Naive B cell (primary cell): ENCODE data around the gene ADAMTS18. TPM values are rescaled to one million over a fixed set of nuclear protein-coding genes. Genes with fewer than 3 reads are reported as not detected.

Experiments
- ATAC-seq, 2 donors: fragments of 150-1000 bp; cut with Tn5 transposase; 2 replicates each; pipeline ENCODE4 v1.10.0; 2021; ENCODE audit warnings: low read depth in 2 of 2, mild to moderate bottlenecking in 2 of 2, moderate library complexity in 2 of 2
- DNase-seq: peaks from one replicate; pipeline ENCODE4 v3.0.0; 2022
- H3K27ac Mint-ChIP-seq, 6 donors: one replicate each; pipeline ENCODE4 v1.8.0; 2020 to 2022; ENCODE audit warnings: mild to moderate bottlenecking in 6 of 6, mixed read lengths in 6 of 6, moderate library complexity in 5 of 6, inconsistent platforms in 2 of 6
- H3K27me3 Mint-ChIP-seq, 3 donors: one replicate each; pipeline ENCODE4 v1.8.0; 2021 to 2022; ENCODE audit warnings: mixed read lengths in 3 of 3, mild to moderate bottlenecking in 1 of 3
- H3K36me3 Mint-ChIP-seq, 2 donors: one replicate each; pipeline ENCODE4 v1.8.0; 2020 to 2022; ENCODE audit warnings: mixed read lengths in 2 of 2, inconsistent platforms in 1 of 2, mild to moderate bottlenecking in 1 of 2
- H3K4me1 Mint-ChIP-seq, 3 donors: one replicate each; pipeline ENCODE4 v1.8.0; 2020 to 2022; ENCODE audit warnings: mixed read lengths in 3 of 3, inconsistent platforms in 1 of 3, mild to moderate bottlenecking in 1 of 3, moderate library complexity in 1 of 3
- H3K4me3 Mint-ChIP-seq, 8 donors: one replicate each; pipeline ENCODE4 v1.8.0; 2020 to 2022; ENCODE audit warnings: mild to moderate bottlenecking in 8 of 8, mixed read lengths in 8 of 8, moderate library complexity in 8 of 8, inconsistent platforms in 2 of 8
- H3K9me3 Mint-ChIP-seq, 7 donors: one replicate each; pipeline ENCODE4 v1.8.0; 2020 to 2022; ENCODE audit warnings: mixed read lengths in 7 of 7, mild to moderate bottlenecking in 5 of 7, inconsistent platforms in 2 of 7, moderate library complexity in 1 of 7
- polyA plus RNA-seq, 6 donors: library from polyadenylated mRNA; unstranded; fragments of 300-500 nt; fragmentation: Illumina TruSeq; gene quantifications; one replicate each; pipeline ENCODE4 v1.2.3, GENCODE V29; 2021; ENCODE audit warnings: low read depth in 6 of 6

Gene ADAMTS18
- polyA plus RNA-seq, 6 donors from 2014 or later = not detected

- peaks cover 0 to 7% of the 10 kb centered on the region in 2 donors for H3K36me3 Mint-ChIP-seq
- H3K4me3 Mint-ChIP-seq = no peak overlapping the region
- H3K27ac Mint-ChIP-seq = no peak overlapping the region
- peaks cover 48 to 60% (median 53%) of the 10 kb centered on the region in 3 donors for H3K27me3 Mint-ChIP-seq
- peaks cover 0 to 2% (median 0%) of the 10 kb centered on the region in 3 donors for H3K4me1 Mint-ChIP-seq
- ATAC-seq = no peak
- no peak for DNase-seq
- H3K9me3 Mint-ChIP-seq = peaks cover 0 to 13% (median 1%) of the 10 kb centered on the region in 7 donors
These were observed 3.8 kb downstream of the ADAMTS18 start for GRCh38 chr16:77430787-77431585.

GRCh38 chr16:77430360-77430759 is 4.5 kb downstream of the ADAMTS18 start:
- Mint-ChIP-seq H3K4me1 (peaks cover 0 to 2% (median 0%) of the 10 kb centered on the region in 3 donors), H3K36me3 (peaks cover 0 to under 1% of the 10 kb centered on the region in 2 donors), H3K9me3 (peaks cover 0 to 13% (median 1%) of the 10 kb centered on the region in 7 donors), H3K27me3 (peaks cover 41 to 54% (median 47%) of the 10 kb centered on the region in 3 donors), H3K4me3 (no peak overlapping the region), H3K27ac (no peak overlapping the region)
- DNase-seq (no peak), ATAC-seq (no peak)

- Mint-ChIP-seq H3K4me1 (no peaks in the 10 kb centered on the region), H3K36me3 (peaks cover 0 to 2% of the 10 kb centered on the region in 2 donors), H3K27me3 (peaks cover 28 to 35% (median 33%) of the 10 kb centered on the region in 3 donors), H3K9me3 (peaks cover 0 to 13% (median 1%) of the 10 kb centered on the region in 7 donors), H3K27ac (no peak overlapping the region), H3K4me3 (no peak overlapping the region)
- no peak for DNase-seq
- no peak for ATAC-seq
These were observed 9.8 kb downstream of the ADAMTS18 start for GRCh38 chr16:77424871-77425604.

DNA sequence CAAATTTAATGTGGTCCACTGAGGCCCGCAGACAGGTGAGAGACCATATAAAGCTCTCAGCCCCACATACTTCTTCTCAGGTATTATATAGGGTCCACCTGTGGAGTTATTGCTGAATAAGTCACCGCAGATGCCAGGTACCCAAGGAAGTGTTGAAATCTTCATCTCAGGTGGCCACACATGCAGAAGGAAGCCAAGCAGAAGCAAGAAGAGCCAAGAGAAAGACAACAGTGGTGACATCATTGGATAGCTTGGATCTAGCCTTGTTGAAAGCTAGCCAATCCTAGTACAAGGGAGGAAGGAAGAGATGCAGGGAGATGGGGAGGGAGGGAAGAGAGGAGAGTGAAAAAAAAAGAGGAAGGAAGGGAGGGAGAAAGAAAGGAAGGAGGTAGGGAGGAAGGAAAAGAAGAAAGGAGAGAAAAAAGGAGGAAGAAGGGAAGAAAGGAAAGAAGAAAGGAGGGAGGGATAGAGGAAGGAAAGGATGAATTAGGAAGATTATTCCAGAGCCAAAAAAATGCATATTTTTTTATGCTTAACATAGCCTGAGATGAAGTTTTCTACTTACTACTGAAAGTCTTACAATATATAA is 12.5 kb downstream of the ADAMTS18 start:
- no peak overlapping the region for H3K27ac Mint-ChIP-seq
- H3K4me1 Mint-ChIP-seq = no peaks in the 10 kb centered on the region
- DNase-seq (no peak), ATAC-seq (no peak)
- peaks cover 0 to 7% of the 10 kb centered on the region in 2 donors for H3K36me3 Mint-ChIP-seq
- H3K27me3 Mint-ChIP-seq = peaks cover 26 to 38% (median 28%) of the 10 kb centered on the region in 3 donors
- no peak overlapping the region for H3K4me3 Mint-ChIP-seq
- H3K9me3 Mint-ChIP-seq = no peaks in the 10 kb centered on the region

DNA sequence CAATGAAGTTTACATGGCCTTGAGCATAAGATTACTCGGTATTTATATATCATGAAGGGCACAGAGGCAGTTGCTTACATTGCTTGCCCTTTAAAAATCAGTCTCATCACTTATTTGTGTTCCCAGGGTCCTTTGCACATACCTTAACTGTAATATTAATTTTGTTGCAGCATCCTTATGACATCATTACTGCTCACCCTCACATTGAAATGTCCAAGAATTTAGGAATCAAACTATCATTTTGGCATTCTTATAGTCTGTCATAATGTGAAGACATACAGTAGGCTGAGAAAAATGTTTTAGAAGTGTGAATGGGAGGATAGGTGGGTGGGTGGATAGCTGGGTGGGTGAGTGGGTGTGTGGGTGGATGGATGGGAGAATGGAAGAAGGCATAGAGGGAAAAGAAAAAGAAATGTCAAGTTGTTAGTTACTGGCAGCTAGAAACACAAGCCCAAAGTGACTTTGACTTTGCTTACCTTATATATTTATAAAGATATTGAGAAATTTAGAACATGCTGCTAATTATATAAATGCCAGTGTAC is 17.8 kb downstream of the ADAMTS18 start:
- no peak for DNase-seq
- H3K27ac Mint-ChIP-seq = peak overlapping the region in 1 of 6 donors; percentile 12
- no peaks in the 10 kb centered on the region for H3K4me1 Mint-ChIP-seq

GRCh38 chr16:77414752-77415231 is 20.0 kb downstream of the ADAMTS18 start:
- ATAC-seq (no peak), DNase-seq (no peak)
- peaks cover 0 to 2% of the 10 kb centered on the region in 2 donors for H3K36me3 Mint-ChIP-seq
- H3K27me3 Mint-ChIP-seq = peaks cover 18 to 36% (median 33%) of the 10 kb centered on the region in 3 donors
- no peak overlapping the region for H3K27ac Mint-ChIP-seq
- H3K4me1 Mint-ChIP-seq = no peaks in the 10 kb centered on the region
- H3K9me3 Mint-ChIP-seq = peaks cover 2 to 14% (median 9%) of the 10 kb centered on the region in 7 donors
- no peak overlapping the region for H3K4me3 Mint-ChIP-seq

More for the DNA sequence above, 17.8 kb downstream of the ADAMTS18 start:
- peaks cover 2 to 10% (median 5%) of the 10 kb centered on the region in 7 donors for H3K9me3 Mint-ChIP-seq
- no peak overlapping the region for H3K4me3 Mint-ChIP-seq
- peaks cover 27 to 34% (median 32%) of the 10 kb centered on the region in 3 donors for H3K27me3 Mint-ChIP-seq
- no peak for ATAC-seq
- H3K36me3 Mint-ChIP-seq = peaks cover 0 to 7% of the 10 kb centered on the region in 2 donors

DNA sequence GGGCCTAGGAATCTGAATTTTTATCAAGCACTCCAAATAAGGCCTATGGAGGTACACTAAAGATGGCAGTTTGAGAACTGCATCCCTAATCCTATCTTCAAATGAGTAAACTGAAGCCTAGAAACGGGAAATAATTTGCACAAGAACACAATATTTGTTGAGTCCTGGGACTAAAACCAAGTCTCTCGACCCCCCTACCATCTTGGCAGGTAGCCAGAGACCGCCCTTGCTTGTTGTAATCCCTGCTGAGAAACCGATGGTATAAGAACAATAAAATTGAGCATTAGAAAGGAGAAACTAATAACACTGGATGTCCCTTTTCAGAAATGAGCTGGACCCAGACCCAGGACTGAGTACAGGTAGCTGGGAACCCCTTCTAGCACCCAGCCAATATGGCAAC is 24.4 kb downstream of the ADAMTS18 start:
- DNase-seq = no peak
- no peak for ATAC-seq
- Mint-ChIP-seq H3K4me3 (no peak overlapping the region), H3K36me3 (no peaks in the 10 kb centered on the region), H3K4me1 (no peaks in the 10 kb centered on the region), H3K9me3 (peaks cover 4 to 20% (median 9%) of the 10 kb centered on the region in 7 donors), H3K27ac (no peak overlapping the region), H3K27me3 (peaks cover 19 to 23% (median 20%) of the 10 kb centered on the region in 3 donors)

DNA sequence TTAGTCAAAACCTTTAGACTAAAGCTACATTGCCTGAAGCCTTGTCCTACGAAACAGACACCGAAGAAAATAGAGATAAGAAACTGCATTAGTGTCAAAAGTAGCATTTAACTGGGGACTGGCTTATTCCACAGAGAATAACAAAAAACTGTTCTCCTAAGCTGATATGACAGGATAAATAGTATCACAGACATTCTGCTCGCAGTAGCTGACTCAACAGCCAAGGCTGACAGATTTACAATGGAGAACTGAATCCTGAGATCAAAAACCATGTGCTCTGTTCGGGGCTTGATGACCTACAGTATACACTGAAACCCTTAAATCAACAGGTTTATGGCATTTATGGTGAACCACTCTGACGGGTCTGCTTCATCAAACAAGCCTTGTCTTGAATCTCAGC is 25.5 kb downstream of the ADAMTS18 start:
- Mint-ChIP-seq H3K36me3 (no peaks in the 10 kb centered on the region), H3K4me1 (no peaks in the 10 kb centered on the region), H3K4me3 (no peak overlapping the region), H3K27ac (no peak overlapping the region), H3K9me3 (peaks cover 4 to 20% (median 7%) of the 10 kb centered on the region in 7 donors), H3K27me3 (peaks cover 14 to 22% (median 19%) of the 10 kb centered on the region in 3 donors)
- ATAC-seq = no peak
- no peak for DNase-seq

DNA sequence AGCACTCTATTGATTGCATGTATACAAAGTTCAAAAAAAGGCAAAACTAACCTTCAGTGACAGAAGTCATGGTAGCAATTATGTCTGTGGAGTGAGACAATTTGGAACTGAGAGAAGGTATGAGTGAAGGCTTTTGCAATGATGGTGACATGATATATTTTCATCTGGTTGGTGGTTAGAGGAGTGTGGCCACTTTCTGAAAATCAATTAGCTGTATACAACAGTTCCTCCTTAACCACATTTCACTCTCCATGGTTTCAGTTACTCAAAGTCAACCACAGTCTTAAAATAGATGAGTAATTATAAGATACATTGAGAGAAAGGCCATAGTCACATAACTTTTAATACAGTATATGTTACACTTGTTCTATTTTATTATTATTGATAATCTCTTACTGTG is 26.2 kb downstream of the ADAMTS18 start:
- Mint-ChIP-seq H3K27me3 (peaks cover 19 to 29% (median 26%) of the 10 kb centered on the region in 3 donors), H3K36me3 (no peaks in the 10 kb centered on the region), H3K4me1 (no peaks in the 10 kb centered on the region), H3K27ac (no peak overlapping the region), H3K4me3 (no peak overlapping the region), H3K9me3 (peaks cover 4 to 20% (median 7%) of the 10 kb centered on the region in 7 donors)
- DNase-seq (no peak), ATAC-seq (no peak)

DNA sequence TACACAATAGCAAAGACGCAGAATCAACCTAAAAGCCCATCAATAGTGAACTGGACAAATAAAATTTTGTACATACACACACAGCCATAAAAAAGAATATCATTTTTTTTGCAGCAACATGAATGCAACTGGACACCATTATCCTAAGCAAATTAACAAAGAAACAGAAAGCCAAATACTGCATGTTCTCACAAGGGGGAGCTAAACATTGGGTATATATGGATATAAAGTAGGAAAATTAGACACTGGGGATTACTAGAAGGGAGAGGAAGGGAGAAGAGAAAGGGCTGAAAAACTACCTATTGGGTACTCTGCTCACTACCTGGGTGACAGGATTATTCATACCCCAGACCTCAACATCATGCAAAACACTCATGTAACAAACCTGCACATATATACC is 28.2 kb downstream of the ADAMTS18 start:
- Mint-ChIP-seq H3K36me3 (no peaks in the 10 kb centered on the region), H3K27me3 (peaks cover 29 to 37% (median 34%) of the 10 kb centered on the region in 3 donors), H3K4me1 (no peaks in the 10 kb centered on the region), H3K27ac (no peak overlapping the region), H3K9me3 (peaks cover 3 to 20% (median 7%) of the 10 kb centered on the region in 7 donors), H3K4me3 (no peak overlapping the region)
- no peak for DNase-seq
- no peak for ATAC-seq

- ATAC-seq (no peak), DNase-seq (no peak)
- Mint-ChIP-seq H3K4me3 (no peak overlapping the region), H3K36me3 (no peaks in the 10 kb centered on the region), H3K27me3 (peaks cover 37 to 39% (median 39%) of the 10 kb centered on the region in 3 donors), H3K9me3 (peaks cover 0 to 20% (median 6%) of the 10 kb centered on the region in 7 donors), H3K4me1 (no peaks in the 10 kb centered on the region), H3K27ac (no peak overlapping the region)
These were observed 30.1 kb downstream of the ADAMTS18 start for GRCh38 chr16:77404775-77405174.

DNA sequence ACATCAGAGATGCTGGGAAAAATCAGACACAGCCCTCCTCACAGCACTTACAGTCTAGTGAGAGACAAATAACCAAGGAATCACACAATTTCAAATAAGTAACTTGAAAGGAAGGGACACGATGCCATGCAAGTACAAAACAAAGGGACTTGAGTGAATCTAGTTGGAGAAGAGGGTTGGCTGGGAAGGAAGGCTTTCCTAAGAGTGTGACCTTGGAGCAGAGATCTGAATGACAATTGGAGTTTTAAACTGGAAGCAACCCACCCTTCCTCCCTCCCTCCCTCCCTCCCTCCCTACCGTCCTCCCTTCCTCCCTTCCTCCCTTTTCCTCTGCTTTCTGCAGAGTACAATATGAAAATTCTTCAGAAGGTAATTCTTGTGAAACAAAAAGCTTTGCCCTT is 31.1 kb downstream of the ADAMTS18 start:
- H3K36me3 Mint-ChIP-seq = no peaks in the 10 kb centered on the region
- peaks cover 0 to 20% (median 6%) of the 10 kb centered on the region in 7 donors for H3K9me3 Mint-ChIP-seq
- no peak overlapping the region for H3K4me3 Mint-ChIP-seq
- DNase-seq = no peak
- peaks cover 44 to 46% (median 45%) of the 10 kb centered on the region in 3 donors for H3K27me3 Mint-ChIP-seq
- no peak overlapping the region for H3K27ac Mint-ChIP-seq
- no peak for ATAC-seq
- no peaks in the 10 kb centered on the region for H3K4me1 Mint-ChIP-seq

GRCh38 chr16:77402672-77403071 is 32.2 kb downstream of the ADAMTS18 start:
- Mint-ChIP-seq H3K27me3 (peaks cover 52 to 57% (median 54%) of the 10 kb centered on the region in 3 donors), H3K36me3 (no peaks in the 10 kb centered on the region), H3K27ac (no peak overlapping the region), H3K4me3 (no peak overlapping the region), H3K9me3 (peaks cover 0 to 14% (median 4%) of the 10 kb centered on the region in 7 donors), H3K4me1 (no peaks in the 10 kb centered on the region)
- no peak for ATAC-seq
- DNase-seq = no peak
